K562 (cell line): ENCODE measurements around the gene VHLL. TPM values are rescaled to one million over a fixed set of nuclear protein-coding genes. Genes with fewer than 3 reads are reported as not detected.
A peak's percentile ranks its signal among the peaks of the same experiment; 100 is the strongest.

ENCODE experiments used
- CBFA2T2 ChIP-seq: fragments of 450-650 bp; conservative IDR thresholded peaks from 2 replicates; pipeline ENCODE4 v1.6.1; 2017; ENCODE audit warnings: mild to moderate bottlenecking
- ELF2 ChIP-seq: fragments of 250-450 bp; sonication (Bioruptor Pico); IDR thresholded peaks from 2 replicates; pipeline ENCODE4 v1.5.0; 2021; ENCODE audit warnings: mild to moderate bottlenecking
- KLF10 ChIP-seq: fragments of 250-450 bp; sonication (Bioruptor Pico); IDR thresholded peaks from 2 replicates; pipeline ENCODE4 v1.6.1; 2021; ENCODE audit warnings: matching md5 sums
- MEIS2 ChIP-seq: fragments of 450-650 bp; IDR thresholded peaks from 2 replicates; pipeline ENCODE4 v1.6.1; 2014; ENCODE audit warnings: mild to moderate bottlenecking; ENCODE audit not compliant: partially characterized antibody
- MITF ChIP-seq: IDR thresholded peaks from 2 replicates; pipeline ENCODE4 v1.6.1; 2014; ENCODE audit warnings: antibody characterized with exemption
- PPARD ChIP-seq: fragments of 250-450 bp; sonication (Bioruptor Pico); IDR thresholded peaks from 2 replicates; pipeline ENCODE4 v1.8.0; 2022; ENCODE audit warnings: inconsistent platforms, mild to moderate bottlenecking, moderate library complexity
- PTRF ChIP-seq: fragments of 450-650 bp; IDR thresholded peaks from 2 replicates; pipeline ENCODE4 v1.6.1; 2016; ENCODE audit warnings: mild to moderate bottlenecking, missing genetic modification characterization, missing compliant biosample characterization
- PTTG1 ChIP-seq: fragments of 450-650 bp; IDR thresholded peaks from 2 replicates; pipeline ENCODE4 v1.6.1; 2016; ENCODE audit warnings: low read depth, mild to moderate bottlenecking, missing genetic modification characterization, missing compliant biosample characterization
- SIN3A ChIP-seq, 2 experiments: fragments of 150-350 bp in 1 of 2; IDR thresholded peaks; 2 replicates each; pipeline ENCODE4 v1.6.1; 2011 to 2016; ENCODE audit warnings: borderline replicate concordance in 2 of 2, low read depth in 2 of 2, low read length in 2 of 2, mild to moderate bottlenecking in 2 of 2, moderate library complexity in 2 of 2; ENCODE audit not compliant: control insufficient read depth in 1 of 2
- TFAM ChIP-seq: fragments of 250-450 bp; sonication (Bioruptor Pico); conservative IDR thresholded peaks from 2 replicates; pipeline ENCODE4 v1.5.0; 2021; ENCODE audit warnings: mild to moderate bottlenecking, moderate library complexity
- ZNF212 ChIP-seq: fragments of 450-650 bp; formaldehyde crosslinking; IDR thresholded peaks from 2 replicates; pipeline ENCODE4 v1.4.0; 2020; ENCODE audit warnings: mild to moderate bottlenecking
- ZNF224 ChIP-seq: sonication (generic); formaldehyde crosslinking; IDR thresholded peaks from 2 replicates; pipeline ENCODE4 v1.8.0; 2022; ENCODE audit warnings: mild to moderate bottlenecking, missing genetic modification reagents
- ZNF695 ChIP-seq: fragments of 450-650 bp; formaldehyde crosslinking; IDR thresholded peaks from 2 replicates; pipeline ENCODE4 v1.4.0; 2020; ENCODE audit warnings: mild to moderate bottlenecking, moderate library complexity
- polyA plus RNA-seq, 8 experiments: library from polyadenylated mRNA; depleted of rRNA in 4 of 8; stranded (reverse) in 5 of 8; unstranded in 3 of 8; fragments of >200 nt; fragmentation: Nextera tagmentation in 2 of 8; fragmentation: Illumina TruSeq in 1 of 8; extraction: Ambion mirVana in 2 of 8; extraction: Trizol in 1 of 8; gene quantifications; 2 replicates each; pipeline versions ENCODE4 v1.2.1 to v1.2.3, GENCODE V29; 2011 to 2014; ENCODE audit warnings: inconsistent platforms in 1 of 8, missing spikeins in 1 of 8
- total RNA-seq, 7 experiments: library from RNA; depleted of rRNA in 6 of 7; stranded (reverse); fragments of >200 nt in 6 of 7; fragmentation: Illumina TruSeq in 2 of 7; extraction: Trizol in 2 of 7; gene quantifications; 2 replicates each; pipeline versions ENCODE4 v1.2.1 to v1.2.3, GENCODE V29; 2011 to 2021; ENCODE audit warnings: low replicate concordance in 1 of 7
- TF ChIP-seq, protein P1 (sequence below): fragments of 450-650 bp; IDR thresholded peaks from 2 replicates; pipeline ENCODE4 v1.6.1; 2016; ENCODE audit warnings: mild to moderate bottlenecking, moderate library complexity
- TF ChIP-seq, protein P2 (sequence below), 2 experiments: fragments of 450-650 bp; IDR thresholded peaks; 2 replicates each; pipeline ENCODE4 v1.6.1; 2016

The VHLL gene
- total and polyA plus RNA-seq, 9 of the 15 experiments (the other 6 are each of a cell fraction or from before 2014, with no cell fraction given): not detected

DNA sequence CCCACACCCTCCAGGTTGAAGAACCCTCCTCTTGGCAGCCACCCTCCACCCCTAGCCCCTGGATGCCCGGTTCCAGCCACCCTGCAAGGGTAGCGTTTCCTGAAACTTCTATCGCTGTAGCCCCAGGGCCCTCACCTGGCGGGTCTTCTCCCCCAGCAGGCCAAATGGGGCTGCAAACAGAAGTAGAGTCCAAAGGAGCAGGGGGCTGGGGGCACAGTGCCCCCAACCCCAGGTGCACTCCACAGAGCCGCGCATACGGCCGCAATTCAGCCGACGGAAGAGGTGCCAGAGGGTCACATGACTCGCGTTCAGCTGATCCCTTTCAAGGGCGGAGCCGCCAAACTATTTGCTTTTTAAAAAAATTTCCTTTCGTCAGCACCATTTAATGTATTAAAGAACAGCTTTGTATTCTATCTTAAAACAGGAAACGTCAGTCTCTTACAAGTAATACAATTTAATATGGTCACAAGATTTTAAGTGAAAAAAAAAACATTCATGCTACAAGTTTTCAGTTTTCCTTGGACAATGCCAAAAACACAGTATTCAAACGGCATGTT lies 3.6 kb downstream of the VHLL start, which contains the start of gene GLMP (continued):
- TF ChIP-seq, protein P1, sequence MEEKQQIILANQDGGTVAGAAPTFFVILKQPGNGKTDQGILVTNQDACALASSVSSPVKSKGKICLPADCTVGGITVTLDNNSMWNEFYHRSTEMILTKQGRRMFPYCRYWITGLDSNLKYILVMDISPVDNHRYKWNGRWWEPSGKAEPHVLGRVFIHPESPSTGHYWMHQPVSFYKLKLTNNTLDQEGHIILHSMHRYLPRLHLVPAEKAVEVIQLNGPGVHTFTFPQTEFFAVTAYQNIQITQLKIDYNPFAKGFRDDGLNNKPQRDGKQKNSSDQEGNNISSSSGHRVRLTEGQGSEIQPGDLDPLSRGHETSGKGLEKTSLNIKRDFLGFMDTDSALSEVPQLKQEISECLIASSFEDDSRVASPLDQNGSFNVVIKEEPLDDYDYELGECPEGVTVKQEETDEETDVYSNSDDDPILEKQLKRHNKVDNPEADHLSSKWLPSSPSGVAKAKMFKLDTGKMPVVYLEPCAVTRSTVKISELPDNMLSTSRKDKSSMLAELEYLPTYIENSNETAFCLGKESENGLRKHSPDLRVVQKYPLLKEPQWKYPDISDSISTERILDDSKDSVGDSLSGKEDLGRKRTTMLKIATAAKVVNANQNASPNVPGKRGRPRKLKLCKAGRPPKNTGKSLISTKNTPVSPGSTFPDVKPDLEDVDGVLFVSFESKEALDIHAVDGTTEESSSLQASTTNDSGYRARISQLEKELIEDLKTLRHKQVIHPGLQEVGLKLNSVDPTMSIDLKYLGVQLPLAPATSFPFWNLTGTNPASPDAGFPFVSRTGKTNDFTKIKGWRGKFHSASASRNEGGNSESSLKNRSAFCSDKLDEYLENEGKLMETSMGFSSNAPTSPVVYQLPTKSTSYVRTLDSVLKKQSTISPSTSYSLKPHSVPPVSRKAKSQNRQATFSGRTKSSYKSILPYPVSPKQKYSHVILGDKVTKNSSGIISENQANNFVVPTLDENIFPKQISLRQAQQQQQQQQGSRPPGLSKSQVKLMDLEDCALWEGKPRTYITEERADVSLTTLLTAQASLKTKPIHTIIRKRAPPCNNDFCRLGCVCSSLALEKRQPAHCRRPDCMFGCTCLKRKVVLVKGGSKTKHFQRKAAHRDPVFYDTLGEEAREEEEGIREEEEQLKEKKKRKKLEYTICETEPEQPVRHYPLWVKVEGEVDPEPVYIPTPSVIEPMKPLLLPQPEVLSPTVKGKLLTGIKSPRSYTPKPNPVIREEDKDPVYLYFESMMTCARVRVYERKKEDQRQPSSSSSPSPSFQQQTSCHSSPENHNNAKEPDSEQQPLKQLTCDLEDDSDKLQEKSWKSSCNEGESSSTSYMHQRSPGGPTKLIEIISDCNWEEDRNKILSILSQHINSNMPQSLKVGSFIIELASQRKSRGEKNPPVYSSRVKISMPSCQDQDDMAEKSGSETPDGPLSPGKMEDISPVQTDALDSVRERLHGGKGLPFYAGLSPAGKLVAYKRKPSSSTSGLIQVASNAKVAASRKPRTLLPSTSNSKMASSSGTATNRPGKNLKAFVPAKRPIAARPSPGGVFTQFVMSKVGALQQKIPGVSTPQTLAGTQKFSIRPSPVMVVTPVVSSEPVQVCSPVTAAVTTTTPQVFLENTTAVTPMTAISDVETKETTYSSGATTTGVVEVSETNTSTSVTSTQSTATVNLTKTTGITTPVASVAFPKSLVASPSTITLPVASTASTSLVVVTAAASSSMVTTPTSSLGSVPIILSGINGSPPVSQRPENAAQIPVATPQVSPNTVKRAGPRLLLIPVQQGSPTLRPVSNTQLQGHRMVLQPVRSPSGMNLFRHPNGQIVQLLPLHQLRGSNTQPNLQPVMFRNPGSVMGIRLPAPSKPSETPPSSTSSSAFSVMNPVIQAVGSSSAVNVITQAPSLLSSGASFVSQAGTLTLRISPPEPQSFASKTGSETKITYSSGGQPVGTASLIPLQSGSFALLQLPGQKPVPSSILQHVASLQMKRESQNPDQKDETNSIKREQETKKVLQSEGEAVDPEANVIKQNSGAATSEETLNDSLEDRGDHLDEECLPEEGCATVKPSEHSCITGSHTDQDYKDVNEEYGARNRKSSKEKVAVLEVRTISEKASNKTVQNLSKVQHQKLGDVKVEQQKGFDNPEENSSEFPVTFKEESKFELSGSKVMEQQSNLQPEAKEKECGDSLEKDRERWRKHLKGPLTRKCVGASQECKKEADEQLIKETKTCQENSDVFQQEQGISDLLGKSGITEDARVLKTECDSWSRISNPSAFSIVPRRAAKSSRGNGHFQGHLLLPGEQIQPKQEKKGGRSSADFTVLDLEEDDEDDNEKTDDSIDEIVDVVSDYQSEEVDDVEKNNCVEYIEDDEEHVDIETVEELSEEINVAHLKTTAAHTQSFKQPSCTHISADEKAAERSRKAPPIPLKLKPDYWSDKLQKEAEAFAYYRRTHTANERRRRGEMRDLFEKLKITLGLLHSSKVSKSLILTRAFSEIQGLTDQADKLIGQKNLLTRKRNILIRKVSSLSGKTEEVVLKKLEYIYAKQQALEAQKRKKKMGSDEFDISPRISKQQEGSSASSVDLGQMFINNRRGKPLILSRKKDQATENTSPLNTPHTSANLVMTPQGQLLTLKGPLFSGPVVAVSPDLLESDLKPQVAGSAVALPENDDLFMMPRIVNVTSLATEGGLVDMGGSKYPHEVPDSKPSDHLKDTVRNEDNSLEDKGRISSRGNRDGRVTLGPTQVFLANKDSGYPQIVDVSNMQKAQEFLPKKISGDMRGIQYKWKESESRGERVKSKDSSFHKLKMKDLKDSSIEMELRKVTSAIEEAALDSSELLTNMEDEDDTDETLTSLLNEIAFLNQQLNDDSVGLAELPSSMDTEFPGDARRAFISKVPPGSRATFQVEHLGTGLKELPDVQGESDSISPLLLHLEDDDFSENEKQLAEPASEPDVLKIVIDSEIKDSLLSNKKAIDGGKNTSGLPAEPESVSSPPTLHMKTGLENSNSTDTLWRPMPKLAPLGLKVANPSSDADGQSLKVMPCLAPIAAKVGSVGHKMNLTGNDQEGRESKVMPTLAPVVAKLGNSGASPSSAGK: peak; percentile 73
- no peak for TF ChIP-seq MEIS2
- TF ChIP-seq KLF10 (CRISPR knock-in tag): no peak
- peak; percentile 54; the same call in 1 of the 2 replicates for TF ChIP-seq ELF2
- no peak for TF ChIP-seq ZNF695 (CRISPR knock-in tag)
- no peak for TF ChIP-seq ZNF224
- TF ChIP-seq, protein P2, sequence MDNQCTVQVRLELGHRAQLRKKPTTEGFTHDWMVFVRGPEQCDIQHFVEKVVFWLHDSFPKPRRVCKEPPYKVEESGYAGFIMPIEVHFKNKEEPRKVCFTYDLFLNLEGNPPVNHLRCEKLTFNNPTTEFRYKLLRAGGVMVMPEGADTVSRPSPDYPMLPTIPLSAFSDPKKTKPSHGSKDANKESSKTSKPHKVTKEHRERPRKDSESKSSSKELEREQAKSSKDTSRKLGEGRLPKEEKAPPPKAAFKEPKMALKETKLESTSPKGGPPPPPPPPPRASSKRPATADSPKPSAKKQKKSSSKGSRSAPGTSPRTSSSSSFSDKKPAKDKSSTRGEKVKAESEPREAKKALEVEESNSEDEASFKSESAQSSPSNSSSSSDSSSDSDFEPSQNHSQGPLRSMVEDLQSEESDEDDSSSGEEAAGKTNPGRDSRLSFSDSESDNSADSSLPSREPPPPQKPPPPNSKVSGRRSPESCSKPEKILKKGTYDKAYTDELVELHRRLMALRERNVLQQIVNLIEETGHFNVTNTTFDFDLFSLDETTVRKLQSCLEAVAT (IDR thresholded peaks at IDR 0.05): no peak
- no peak for TF ChIP-seq PPARD (CRISPR knock-in tag)
- peak; percentile 83 for TF ChIP-seq CBFA2T2
- TF ChIP-seq SIN3A (IDR thresholded peaks at IDR 0.05; ENCODE audit: borderline replicate concordance in 2 of 2, control insufficient read depth in 1 of 2, low read depth in 2 of 2, low read length in 2 of 2): peak; percentile 56 to 96; a peak in 2 of 4 replicates
- TF ChIP-seq PTRF: no peak
- TF ChIP-seq TFAM (CRISPR knock-in tag): no peak
- no peak for TF ChIP-seq ZNF212 (CRISPR knock-in tag)
- no peak for TF ChIP-seq PTTG1
- TF ChIP-seq MITF: peak; percentile 51; the same call in 1 of the 2 replicates
